Testis (tissue), 2 donors: ENCODE results near the gene PHF2.

ENCODE experiments used
- POLR2A ChIP-seq: fragments of 450-650 bp; IDR thresholded peaks from one replicate; pipeline ENCODE4 v1.6.1; 2017; ENCODE audit warnings: antibody characterized with exemption, mild to moderate bottlenecking, moderate library complexity
- TF ChIP-seq, protein P1 (sequence below), 3 experiments: fragments of 450-650 bp in 2 of 3; fragments of 200-600 bp in 1 of 3; sonication (generic) in 1 of 3; IDR thresholded peaks; one replicate each; pipeline ENCODE4 v1.5.1; 2016 to 2019; ENCODE audit warnings: antibody characterized with exemption in 3 of 3, mild to moderate bottlenecking in 2 of 3, moderate library complexity in 1 of 3

DNA sequence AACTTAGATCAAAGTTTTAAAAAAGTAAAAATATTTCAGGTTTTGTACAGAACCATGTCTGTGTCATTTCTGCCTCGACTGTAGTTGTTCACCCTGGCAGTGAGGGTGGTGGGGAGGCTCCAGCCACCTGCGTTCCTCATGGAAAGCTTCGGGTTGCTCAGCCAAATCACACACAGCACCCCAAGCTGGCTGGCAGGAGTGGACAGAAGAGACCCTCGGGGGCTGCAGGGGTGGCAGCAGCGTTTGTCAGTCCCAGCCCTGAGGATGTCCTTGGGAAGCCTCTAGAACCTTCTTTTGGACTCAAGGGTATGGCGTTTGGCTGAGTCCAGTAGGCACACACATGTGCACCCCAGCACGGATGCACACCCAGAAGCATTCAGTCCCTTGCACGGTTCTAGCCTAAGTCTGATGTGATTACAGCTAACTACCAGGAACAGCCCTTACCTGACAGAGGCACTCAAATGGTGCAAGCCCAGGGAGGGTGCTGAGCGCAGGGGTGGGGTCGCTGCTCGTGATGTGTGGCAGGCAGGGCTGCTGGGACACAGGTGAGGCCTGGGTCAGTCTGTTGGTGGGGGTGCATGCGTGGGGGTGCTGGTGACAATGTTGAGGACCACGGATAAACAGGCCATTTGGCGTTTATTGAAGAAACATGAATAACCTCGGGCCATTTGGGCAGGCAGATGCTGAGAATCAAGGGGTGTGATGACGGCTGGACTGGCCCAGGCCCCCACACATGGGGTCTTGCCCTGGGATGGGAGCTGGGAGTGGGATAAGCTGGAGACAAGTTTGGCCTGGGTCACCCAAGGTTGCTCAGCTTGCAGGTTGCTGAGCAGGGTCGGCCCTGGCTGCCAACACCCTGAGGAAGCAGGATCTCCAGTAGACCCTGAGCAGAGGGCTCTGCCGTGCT lies 103.4 kb downstream of the PHF2 start:
- TF ChIP-seq, protein P1, sequence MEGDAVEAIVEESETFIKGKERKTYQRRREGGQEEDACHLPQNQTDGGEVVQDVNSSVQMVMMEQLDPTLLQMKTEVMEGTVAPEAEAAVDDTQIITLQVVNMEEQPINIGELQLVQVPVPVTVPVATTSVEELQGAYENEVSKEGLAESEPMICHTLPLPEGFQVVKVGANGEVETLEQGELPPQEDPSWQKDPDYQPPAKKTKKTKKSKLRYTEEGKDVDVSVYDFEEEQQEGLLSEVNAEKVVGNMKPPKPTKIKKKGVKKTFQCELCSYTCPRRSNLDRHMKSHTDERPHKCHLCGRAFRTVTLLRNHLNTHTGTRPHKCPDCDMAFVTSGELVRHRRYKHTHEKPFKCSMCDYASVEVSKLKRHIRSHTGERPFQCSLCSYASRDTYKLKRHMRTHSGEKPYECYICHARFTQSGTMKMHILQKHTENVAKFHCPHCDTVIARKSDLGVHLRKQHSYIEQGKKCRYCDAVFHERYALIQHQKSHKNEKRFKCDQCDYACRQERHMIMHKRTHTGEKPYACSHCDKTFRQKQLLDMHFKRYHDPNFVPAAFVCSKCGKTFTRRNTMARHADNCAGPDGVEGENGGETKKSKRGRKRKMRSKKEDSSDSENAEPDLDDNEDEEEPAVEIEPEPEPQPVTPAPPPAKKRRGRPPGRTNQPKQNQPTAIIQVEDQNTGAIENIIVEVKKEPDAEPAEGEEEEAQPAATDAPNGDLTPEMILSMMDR (IDR thresholded peaks at IDR 0.05), result no peak
- no peak for TF ChIP-seq POLR2A
